Neural crest cell (in vitro differentiated cells): ENCODE measurements around the gene IL21R. TPM values are rescaled to one million over a fixed set of nuclear protein-coding genes. Genes with fewer than 3 reads are reported as not detected.

ENCODE experiments used
- DNase-seq: peaks from one replicate; pipeline ENCODE4 v3.0.0; 2021; ENCODE audit warnings: low read depth, mixed read lengths, low spot score
- H3K27ac Mint-ChIP-seq: one replicate; pipeline ENCODE4 v1.8.0; 2021; ENCODE audit warnings: mild to moderate bottlenecking, mixed read lengths; ENCODE audit not compliant: unreplicated experiment
- H3K27me3 Mint-ChIP-seq: 2 replicates; pipeline ENCODE4 v1.8.0; 2021; ENCODE audit warnings: low read depth, mild to moderate bottlenecking, mixed read lengths
- H3K36me3 Mint-ChIP-seq: 2 replicates; pipeline ENCODE4 v1.8.0; 2021; ENCODE audit warnings: low read depth, mild to moderate bottlenecking, mixed read lengths
- H3K4me1 Mint-ChIP-seq: 2 replicates; pipeline ENCODE4 v1.8.0; 2021; ENCODE audit warnings: mixed read lengths
- H3K4me3 Mint-ChIP-seq: one replicate; pipeline ENCODE4 v1.8.0; 2021; ENCODE audit warnings: mild to moderate bottlenecking, mixed read lengths
- H3K9me3 Mint-ChIP-seq: 2 replicates; pipeline ENCODE4 v1.8.0; 2021; ENCODE audit warnings: mixed read lengths
- CTCF ChIP-seq: fragments of 200-600 bp; sonication (generic); conservative IDR thresholded peaks from 2 replicates; pipeline ENCODE4 v1.5.0; 2021; ENCODE audit warnings: antibody characterized with exemption, mild to moderate bottlenecking
- total RNA-seq: library from RNA; stranded (reverse); gene quantifications from 2 replicates; pipeline ENCODE4 v1.2.1, GENCODE V29; 2021

IL21R gene
- total RNA-seq, 1 donor from 2014 or later = 0.79 TPM

- Mint-ChIP-seq H3K36me3 (peaks cover 28% of the 10 kb centered on the region), H3K27me3 (no peaks in the 10 kb centered on the region), H3K9me3 (no peaks in the 10 kb centered on the region)
Observed at GRCh38 chr16:27486344-27486743, 84.4 kb downstream of the IL21R start.

GRCh38 chr16:27486760-27487159 lies 84.8 kb downstream of the IL21R start:
- Mint-ChIP-seq H3K27me3 (no peaks in the 10 kb centered on the region), H3K4me1 (no peaks in the 10 kb centered on the region), H3K9me3 (no peaks in the 10 kb centered on the region), H3K4me3 (no peak overlapping the region), H3K27ac (no peak overlapping the region), H3K36me3 (peaks cover 27% of the 10 kb centered on the region)
- TF ChIP-seq CTCF = no peak
- DNase-seq = no peak

More at GRCh38 chr16:27486344-27486743, 84.4 kb downstream of the IL21R start:
- H3K27ac Mint-ChIP-seq = no peak overlapping the region
- TF ChIP-seq CTCF = no peak
- H3K4me3 Mint-ChIP-seq = no peak overlapping the region
- H3K4me1 Mint-ChIP-seq = no peaks in the 10 kb centered on the region
- DNase-seq = no peak

DNA sequence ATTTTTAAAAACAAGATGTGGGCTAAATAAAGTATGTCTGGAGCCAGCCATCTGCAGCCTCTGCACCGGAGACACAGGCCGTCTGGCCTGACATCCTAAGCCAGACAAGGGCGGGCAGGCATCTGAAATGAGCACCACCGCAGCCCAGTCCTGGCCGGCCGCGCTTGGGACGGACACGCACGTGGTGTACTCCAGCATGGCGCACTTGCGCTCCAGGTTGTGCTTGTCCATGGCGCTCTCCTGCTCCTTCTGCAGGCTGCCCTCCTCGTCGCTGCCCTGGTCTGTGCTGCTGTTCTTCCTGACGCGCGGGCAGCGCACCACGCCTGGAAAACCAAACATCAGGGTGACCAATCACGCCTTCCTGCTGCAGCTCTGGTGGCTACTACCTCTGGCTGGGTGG lies 87.4 kb downstream of the IL21R start:
- Mint-ChIP-seq H3K36me3 (peaks cover 22% of the 10 kb centered on the region), H3K9me3 (no peaks in the 10 kb centered on the region), H3K4me3 (no peak overlapping the region), H3K27me3 (no peaks in the 10 kb centered on the region), H3K27ac (no peak overlapping the region), H3K4me1 (no peaks in the 10 kb centered on the region)
- no peak for TF ChIP-seq CTCF
- no peak for DNase-seq

DNA sequence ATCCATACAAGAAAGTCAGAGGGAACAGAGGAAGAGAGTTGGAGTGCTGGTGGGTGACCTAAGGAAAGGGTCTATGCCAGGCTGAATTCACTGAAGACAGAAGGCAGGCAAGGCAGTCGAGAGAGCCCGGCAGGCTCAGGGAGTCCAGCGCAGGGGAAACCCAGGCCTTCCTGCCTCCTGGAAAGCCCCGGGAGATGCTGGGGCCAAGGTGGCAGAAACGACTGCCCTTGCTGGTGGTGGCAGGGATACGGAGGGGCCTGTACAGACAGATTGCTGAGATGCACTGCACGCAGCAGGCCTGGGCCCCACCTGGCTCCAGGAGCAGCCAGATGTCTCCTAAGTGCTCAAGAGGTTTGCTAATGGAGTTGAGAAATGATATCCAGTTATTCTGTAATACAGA lies 87.9 kb downstream of the IL21R start:
- no peaks in the 10 kb centered on the region for H3K9me3 Mint-ChIP-seq
- H3K27ac Mint-ChIP-seq = no peak overlapping the region
- H3K27me3 Mint-ChIP-seq = no peaks in the 10 kb centered on the region

DNA sequence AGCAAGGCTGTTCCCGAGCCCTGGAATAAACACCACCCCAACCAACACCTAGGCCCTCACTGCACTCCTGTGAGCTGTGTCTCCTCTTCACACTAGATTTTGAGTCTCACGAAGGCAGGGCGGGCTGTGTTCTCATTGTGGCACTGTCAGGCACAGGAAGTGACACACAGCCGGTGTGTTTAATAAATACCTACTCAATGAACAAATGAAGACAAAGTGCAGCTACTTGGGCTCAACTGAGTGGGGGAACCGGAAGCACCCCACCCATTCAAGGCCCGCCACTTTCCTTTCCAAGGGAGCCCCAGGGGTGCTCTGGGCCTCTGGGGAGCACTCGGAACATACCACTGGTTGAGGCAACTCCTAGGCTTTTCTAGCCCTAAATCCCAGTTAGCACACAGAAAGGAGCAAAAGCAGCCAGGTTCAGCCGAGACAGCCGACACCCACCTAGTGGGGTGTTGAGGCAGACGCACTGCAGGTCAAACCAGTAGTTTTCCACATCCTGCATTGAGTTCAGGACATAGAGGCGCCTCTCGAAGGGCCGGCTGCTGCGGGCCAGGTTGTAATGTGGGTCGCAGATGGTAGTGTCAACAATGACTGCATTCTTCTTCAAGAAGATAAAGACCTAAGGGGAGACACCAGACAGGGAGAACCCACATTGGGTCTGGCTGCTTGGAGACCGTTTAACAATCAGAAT lies 90.1 kb downstream of the IL21R start:
- no peak for TF ChIP-seq CTCF
- no peak for DNase-seq
- H3K27me3 Mint-ChIP-seq = no peaks in the 10 kb centered on the region
- H3K4me1 Mint-ChIP-seq = no peaks in the 10 kb centered on the region
- H3K36me3 Mint-ChIP-seq = peaks cover 14% of the 10 kb centered on the region
- no peaks in the 10 kb centered on the region for H3K9me3 Mint-ChIP-seq
- H3K4me3 Mint-ChIP-seq = no peak overlapping the region
- H3K27ac Mint-ChIP-seq = no peak overlapping the region

More for the DNA sequence above, 87.9 kb downstream of the IL21R start:
- no peak for TF ChIP-seq CTCF
- no peak for DNase-seq
- H3K36me3 Mint-ChIP-seq = peaks cover 23% of the 10 kb centered on the region
- no peak overlapping the region for H3K4me3 Mint-ChIP-seq
- H3K4me1 Mint-ChIP-seq = no peaks in the 10 kb centered on the region
